ENCODE data around the gene SMYD3.

DNA sequence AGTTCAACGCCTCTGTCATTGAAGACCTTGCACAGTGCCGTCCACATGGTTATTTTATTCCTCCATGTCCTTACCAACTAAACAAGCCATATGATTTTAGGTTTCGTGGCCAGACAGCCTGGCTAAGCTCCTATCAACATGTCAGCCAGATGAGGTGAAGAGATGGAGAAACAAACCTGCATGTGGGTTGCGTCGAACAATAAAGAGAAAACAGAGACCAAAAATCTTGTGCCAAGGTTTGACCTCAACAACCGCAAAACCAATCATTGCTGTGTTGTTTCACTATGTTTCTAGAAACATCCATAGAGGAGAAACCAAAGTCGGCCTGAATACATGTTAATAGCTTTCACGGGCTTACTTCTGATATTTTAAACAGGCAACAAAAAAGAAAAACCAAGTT lies 544.6 kb downstream of the SMYD3 start:
- TF ChIP-seq EZH2phosphoT487 (conservative IDR thresholded peaks at IDR 0.05; ENCODE audit: low read length) = no peak
- TF ChIP-seq, protein P1, sequence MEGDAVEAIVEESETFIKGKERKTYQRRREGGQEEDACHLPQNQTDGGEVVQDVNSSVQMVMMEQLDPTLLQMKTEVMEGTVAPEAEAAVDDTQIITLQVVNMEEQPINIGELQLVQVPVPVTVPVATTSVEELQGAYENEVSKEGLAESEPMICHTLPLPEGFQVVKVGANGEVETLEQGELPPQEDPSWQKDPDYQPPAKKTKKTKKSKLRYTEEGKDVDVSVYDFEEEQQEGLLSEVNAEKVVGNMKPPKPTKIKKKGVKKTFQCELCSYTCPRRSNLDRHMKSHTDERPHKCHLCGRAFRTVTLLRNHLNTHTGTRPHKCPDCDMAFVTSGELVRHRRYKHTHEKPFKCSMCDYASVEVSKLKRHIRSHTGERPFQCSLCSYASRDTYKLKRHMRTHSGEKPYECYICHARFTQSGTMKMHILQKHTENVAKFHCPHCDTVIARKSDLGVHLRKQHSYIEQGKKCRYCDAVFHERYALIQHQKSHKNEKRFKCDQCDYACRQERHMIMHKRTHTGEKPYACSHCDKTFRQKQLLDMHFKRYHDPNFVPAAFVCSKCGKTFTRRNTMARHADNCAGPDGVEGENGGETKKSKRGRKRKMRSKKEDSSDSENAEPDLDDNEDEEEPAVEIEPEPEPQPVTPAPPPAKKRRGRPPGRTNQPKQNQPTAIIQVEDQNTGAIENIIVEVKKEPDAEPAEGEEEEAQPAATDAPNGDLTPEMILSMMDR (IDR thresholded peaks at IDR 0.05; ENCODE audit: insufficient read depth, low read length, poor library complexity, severe bottlenecking) = no peak
